GF-D8 (cell line): ENCODE measurements around the gene ITM2B.
A peak's percentile ranks its signal among the peaks of the same experiment; 100 is the strongest.
"Not testable (repeated sequence)": the region's sequence is repeated elsewhere in the genome, so short reads cannot be mapped to it uniquely, and the experiment has no call there.

Experiments
- DNase-seq: peaks from one replicate; lab custom pipeline; 2025; lab: John Stamatoyannopoulos, UW

The ITM2B gene

GRCh38 chr13:48224701-48225100 is 8.3 kb upstream of the ITM2B start:
- DNase-seq = no peak

- no peak for DNase-seq
Measured at GRCh38 chr13:48230541-48230940, 2.5 kb upstream of the ITM2B start.

GRCh38 chr13:48231080-48231479 is 1.9 kb upstream of the ITM2B start:
- no peak for DNase-seq

GRCh38 chr13:48231933-48232332 is 1.1 kb upstream of the ITM2B start:
- DNase-seq = no peak

- no peak for DNase-seq
Measured at GRCh38 chr13:48232420-48233045, 473 bp upstream of the ITM2B start.

- no peak for DNase-seq
Measured at GRCh38 chr13:48233889-48234488, 983 bp downstream of the ITM2B start.

GRCh38 chr13:48234566-48235340 is 1.7 kb downstream of the ITM2B start:
- DNase-seq = no peak

GRCh38 chr13:48235341-48236135 is 2.5 kb downstream of the ITM2B start:
- peak; percentile 52 for DNase-seq

- DNase-seq = peak; percentile 86
Measured at GRCh38 chr13:48236528-48237353, 3.7 kb downstream of the ITM2B start.

GRCh38 chr13:48239369-48239768 is 6.4 kb downstream of the ITM2B start:
- DNase-seq = not testable (repeated sequence)

GRCh38 chr13:48241651-48242050 is 8.6 kb downstream of the ITM2B start:
- no peak for DNase-seq

GRCh38 chr13:48242677-48243076 is 9.7 kb downstream of the ITM2B start:
- no peak for DNase-seq

GRCh38 chr13:48244159-48244558 is 11.2 kb downstream of the ITM2B start:
- no peak for DNase-seq

GRCh38 chr13:48246102-48246501 is 13.1 kb downstream of the ITM2B start:
- DNase-seq = no peak

- no peak for DNase-seq
Measured at GRCh38 chr13:48249018-48249417, 16.0 kb downstream of the ITM2B start.

GRCh38 chr13:48251611-48252081 is 18.6 kb downstream of the ITM2B start:
- DNase-seq = no peak

- no peak for DNase-seq
Measured at GRCh38 chr13:48252176-48252575, 19.2 kb downstream of the ITM2B start.

GRCh38 chr13:48253849-48254248 is 20.8 kb downstream of the ITM2B start:
- no peak for DNase-seq

- DNase-seq = no peak
Measured at GRCh38 chr13:48255090-48255489, 22.1 kb downstream of the ITM2B start.

- DNase-seq = no peak
Measured at GRCh38 chr13:48255954-48256353, 22.9 kb downstream of the ITM2B start.

GRCh38 chr13:48258002-48258401 is 25.0 kb downstream of the ITM2B start:
- no peak for DNase-seq
